ENCODE measurements around the gene CCDC85C.
"Not testable (repeated sequence)": the region's sequence is repeated elsewhere in the genome, so short reads cannot be mapped to it uniquely, and the experiment has no call there.

Gene CCDC85C

GRCh38 chr14:99603471-99604277, at the start of gene CCDC85C:
CCDC85C (minus strand) TSS chr14:99604207; CDS start chr14:99603959, 248 bp downstream.
- no peak for FAIRE-seq

- no peak for FAIRE-seq
Measured at GRCh38 chr14:99651953-99652746, 48.1 kb upstream of the CCDC85C start.

DNA sequence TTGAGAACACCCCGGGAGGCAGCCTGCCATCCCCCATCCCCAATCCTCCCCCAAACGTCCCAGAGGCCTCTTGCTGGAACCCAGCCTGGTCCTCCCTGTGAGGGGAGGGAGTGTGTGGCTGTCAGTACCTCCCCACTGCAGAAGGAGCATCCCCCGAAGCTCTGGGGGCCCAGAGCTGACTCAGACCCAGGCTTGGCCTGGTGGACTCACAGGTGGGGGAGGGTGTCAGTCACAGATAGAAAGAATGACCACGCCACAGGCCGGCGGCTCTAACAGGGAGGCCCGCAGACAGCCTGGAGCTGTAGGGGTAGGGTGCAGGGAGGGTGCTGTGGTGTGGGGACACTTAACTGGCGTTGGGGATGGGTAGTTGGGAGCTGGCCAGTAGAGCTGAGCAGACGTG, 46.2 kb upstream of the CCDC85C start:
- no peak for FAIRE-seq

- no peak for FAIRE-seq
Measured at GRCh38 chr14:99649643-99650042, 45.6 kb upstream of the CCDC85C start.

- no peak for FAIRE-seq
Measured at GRCh38 chr14:99649219-99649618, 45.2 kb upstream of the CCDC85C start.

- FAIRE-seq = no peak
Measured at GRCh38 chr14:99648027-99648784, 44.2 kb upstream of the CCDC85C start.

DNA sequence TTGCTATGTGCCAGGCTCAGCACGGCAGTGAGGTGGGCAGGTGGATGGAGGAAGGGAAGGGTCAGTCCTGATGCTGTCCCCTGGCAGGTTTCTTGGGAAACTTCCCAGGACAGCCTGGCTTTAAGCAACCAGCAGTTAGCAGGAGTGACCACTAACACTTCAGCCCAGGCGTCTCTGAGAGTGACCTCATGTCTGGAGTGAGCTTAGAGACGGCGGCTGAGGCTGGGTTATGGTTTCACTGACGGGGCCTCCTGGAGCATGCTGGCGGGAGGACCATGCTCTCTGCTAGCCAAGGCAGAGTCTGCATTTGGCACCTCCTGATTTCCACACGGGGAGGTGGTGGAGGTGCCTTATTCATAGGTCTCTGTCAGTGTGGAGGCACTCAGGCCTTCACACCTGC, 43.4 kb upstream of the CCDC85C start:
- FAIRE-seq = no peak

- no peak for FAIRE-seq
Measured at GRCh38 chr14:99645545-99646505, 41.8 kb upstream of the CCDC85C start.

DNA sequence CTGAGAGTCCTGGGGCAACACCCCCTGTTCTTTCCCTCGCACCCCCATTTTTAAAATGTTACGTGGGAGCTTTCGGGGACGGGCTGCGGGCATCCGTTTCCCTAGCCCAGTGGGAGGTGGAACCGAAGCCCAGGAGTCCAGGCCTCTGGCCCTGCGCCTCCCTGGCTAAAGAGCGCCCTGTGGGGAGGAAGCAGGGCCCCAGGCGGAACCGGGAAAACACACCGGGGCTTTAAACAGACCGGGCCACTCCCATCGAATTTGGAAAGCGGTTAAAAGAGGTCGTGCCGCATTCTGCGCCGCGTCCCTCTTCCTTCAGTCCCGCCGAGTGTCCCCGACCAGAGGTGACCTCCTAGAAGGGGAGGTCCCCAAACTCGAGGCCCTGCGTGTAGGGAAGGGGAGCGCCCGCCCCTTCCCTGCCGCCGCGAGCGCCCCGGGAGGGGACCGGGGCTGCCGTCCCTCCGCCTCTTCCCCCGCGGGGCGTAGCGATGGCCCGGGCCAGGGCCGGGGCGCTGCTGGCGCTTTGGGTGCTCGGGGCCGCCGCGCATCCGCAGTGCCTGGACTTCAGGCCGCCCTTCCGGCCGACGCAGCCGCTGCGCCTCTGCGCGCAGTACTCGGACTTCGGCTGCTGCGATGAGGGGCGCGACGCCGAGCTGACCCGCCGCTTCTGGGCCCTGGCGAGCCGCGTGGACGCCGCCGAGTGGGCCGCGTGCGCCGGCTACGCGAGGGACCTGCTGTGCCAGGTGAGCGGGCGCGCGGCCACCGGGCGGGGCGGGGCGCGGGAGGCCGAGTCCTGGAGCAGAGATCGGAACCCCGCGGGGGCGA, 40.9 kb upstream of the CCDC85C start, which contains the start of gene HHIPL1:
HHIPL1 (plus strand) TSS at position 407 of the 822 bp plus-strand sequence; CDS start at position 486, 79 bp downstream.
- FAIRE-seq = no peak

- FAIRE-seq = no peak
Measured at GRCh38 chr14:99644035-99644587, 40.1 kb upstream of the CCDC85C start.

GRCh38 chr14:99643343-99643742, 39.3 kb upstream of the CCDC85C start:
- no peak for FAIRE-seq

DNA sequence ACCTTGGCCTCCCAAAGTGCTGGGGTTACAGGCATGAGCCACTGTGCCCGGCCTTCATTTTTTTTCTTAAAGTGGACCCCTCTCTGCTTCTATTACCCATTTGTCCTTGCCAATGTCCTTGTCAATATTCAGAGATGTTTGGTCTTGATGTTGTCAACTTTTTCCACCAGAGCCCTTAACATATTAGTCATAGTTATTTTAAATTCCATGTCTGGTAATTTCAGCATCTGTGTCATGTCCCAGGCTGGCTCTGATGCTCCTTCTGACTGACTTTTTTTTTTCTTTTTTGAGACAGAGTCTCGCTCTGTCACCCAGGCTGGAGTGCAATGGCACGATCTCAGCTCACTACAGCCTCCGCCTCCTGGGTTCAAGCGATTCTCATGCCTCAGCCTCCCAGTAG, 38.8 kb upstream of the CCDC85C start:
- FAIRE-seq = not testable (repeated sequence)

DNA sequence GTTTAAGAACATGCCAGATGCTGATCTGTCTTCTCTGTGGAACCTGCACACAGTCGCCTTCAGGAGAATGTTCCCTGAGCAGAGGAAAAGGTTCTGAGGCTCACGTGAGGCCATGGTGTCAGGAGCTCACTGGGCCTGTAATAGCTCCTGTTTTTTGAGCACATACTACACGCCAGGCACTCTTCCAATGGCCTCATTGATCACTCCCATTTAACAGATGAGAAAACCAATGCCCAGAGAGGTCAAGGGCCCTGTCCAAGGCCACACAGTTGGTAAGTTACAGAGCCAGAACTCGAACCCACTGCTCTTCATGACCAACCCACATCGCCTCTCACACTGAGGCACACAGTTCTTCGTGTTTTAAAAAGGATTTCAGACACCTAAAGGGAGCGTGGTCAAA, 33.6 kb upstream of the CCDC85C start:
- FAIRE-seq = no peak

DNA sequence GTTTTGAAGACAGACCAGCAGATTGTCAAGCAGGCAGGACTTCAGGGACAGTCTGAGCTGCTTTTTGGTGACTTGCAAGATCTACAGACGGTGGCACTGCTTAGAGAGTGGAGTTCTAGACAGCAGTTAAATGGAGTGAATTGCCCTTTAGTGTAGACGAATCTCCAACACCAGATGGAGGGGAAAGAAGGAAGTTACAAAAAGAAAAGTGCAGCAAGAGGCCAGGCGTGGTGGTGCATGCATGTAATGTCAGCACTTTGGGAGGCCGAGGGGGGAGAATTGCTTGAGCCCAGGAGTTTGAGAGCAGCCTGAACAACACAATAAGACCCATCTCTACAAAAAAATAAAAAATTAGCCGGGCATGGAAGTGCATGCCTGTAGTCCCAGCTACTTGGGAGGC, 32.5 kb upstream of the CCDC85C start:
- FAIRE-seq = no peak

GRCh38 chr14:99635116-99635515, 31.1 kb upstream of the CCDC85C start:
- FAIRE-seq = no peak

GRCh38 chr14:99634443-99634842, 30.4 kb upstream of the CCDC85C start:
- no peak for FAIRE-seq

DNA sequence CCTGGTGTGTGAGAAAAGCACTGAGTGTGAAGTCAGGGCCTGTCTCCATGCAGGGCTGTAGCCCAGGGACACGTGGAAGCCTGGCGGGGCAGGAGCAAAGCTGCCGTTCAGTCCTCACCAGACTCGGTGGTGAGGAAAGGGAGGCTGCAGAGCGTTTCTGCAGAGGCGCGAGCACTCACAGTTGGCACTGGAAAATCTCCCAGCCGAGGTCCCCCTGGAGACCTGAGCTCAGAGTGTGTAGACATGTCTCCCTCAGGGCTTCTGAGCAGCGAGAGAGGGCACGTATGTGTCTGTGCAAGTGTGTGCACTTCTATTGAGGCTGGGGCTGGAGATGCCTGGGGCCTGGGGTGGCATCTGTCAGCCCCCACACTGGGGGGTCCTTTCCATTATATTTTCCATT, 29.9 kb upstream of the CCDC85C start:
- FAIRE-seq = no peak

- FAIRE-seq = no peak
Measured at GRCh38 chr14:99633141-99633540, 29.1 kb upstream of the CCDC85C start.

GRCh38 chr14:99632410-99633035, 28.5 kb upstream of the CCDC85C start:
- FAIRE-seq = no peak

DNA sequence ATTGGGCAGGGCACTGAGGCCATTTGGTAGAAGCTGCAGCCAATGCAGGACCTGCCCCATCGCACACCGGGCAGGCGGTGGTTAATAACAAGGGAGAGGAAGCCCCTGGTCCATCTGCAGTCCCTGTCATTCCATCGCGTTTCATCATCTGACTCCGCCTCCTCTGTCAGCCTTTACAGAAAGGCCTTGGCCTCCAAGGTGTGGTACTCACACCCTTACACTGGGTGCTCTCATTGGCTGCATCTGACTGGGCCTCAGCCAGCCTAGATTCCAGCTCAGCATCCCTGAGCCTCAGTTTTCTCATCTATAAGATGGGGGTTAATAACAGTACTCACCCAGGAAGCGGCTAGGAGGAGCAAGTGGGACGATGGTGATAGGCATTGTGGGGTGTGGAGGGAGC, 26.2 kb upstream of the CCDC85C start:
- no peak for FAIRE-seq

Data from endometrium (tissue), 2 donors.